Neural progenitor cell (in vitro differentiated cells): ENCODE measurements around the gene FAM110A. TPM values are rescaled to one million over a fixed set of nuclear protein-coding genes. Genes with fewer than 3 reads are reported as not detected.

Source experiments
- DNase-seq: peaks from one replicate; pipeline ENCODE4 v3.0.0-alpha.2; 2016; ENCODE audit warnings: low spot score
- H2AFZ ChIP-seq: fragments of 200-600 bp; sonication (generic); replicated peaks from 2 replicates; pipeline ENCODE4 v1.6.1; 2016; ENCODE audit warnings: antibody characterized with exemption
- H3F3A ChIP-seq: fragments of 200-600 bp; sonication (generic); 2 replicates; pipeline ENCODE4 v1.6.1; 2016; ENCODE audit warnings: antibody characterized with exemption, low read depth
- H3K27ac ChIP-seq: fragments of 200-600 bp; sonication (generic); 2 replicates; pipeline ENCODE4 v1.5.1; 2016; ENCODE audit warnings: mild to moderate bottlenecking
- H3K27me3 ChIP-seq: fragments of 200-600 bp; sonication (generic); 2 replicates; pipeline ENCODE4 v1.6.1; 2016; ENCODE audit warnings: mild to moderate bottlenecking, moderate library complexity
- H3K36me3 ChIP-seq: fragments of 200-600 bp; sonication (generic); 2 replicates; pipeline ENCODE4 v1.5.1; 2016
- H3K4me1 ChIP-seq: fragments of 200-600 bp; sonication (generic); 2 replicates; pipeline ENCODE4 v1.6.1; 2016; ENCODE audit warnings: mixed run types
- H3K4me2 ChIP-seq: fragments of 200-600 bp; sonication (generic); 2 replicates; pipeline ENCODE4 v1.6.1; 2016
- H3K4me3 ChIP-seq: fragments of 200-600 bp; sonication (generic); 2 replicates; pipeline ENCODE4 v1.5.1; 2016
- H3K79me2 ChIP-seq: fragments of 200-600 bp; sonication (generic); 2 replicates; pipeline ENCODE4 v1.6.1; 2016; ENCODE audit warnings: low read depth
- H3K9ac ChIP-seq: fragments of 200-600 bp; sonication (generic); 2 replicates; pipeline ENCODE4 v1.6.1; 2016
- H3K9me3 ChIP-seq: fragments of 200-600 bp; sonication (generic); 2 replicates; pipeline ENCODE4 v1.5.1; 2016; ENCODE audit warnings: low read depth
- H4K20me1 ChIP-seq: fragments of 200-600 bp; sonication (generic); 2 replicates; pipeline ENCODE4 v1.6.1; 2016; ENCODE audit warnings: low read depth
- H3K27ac Mint-ChIP-seq: 3 replicates; pipeline ENCODE4 v1.8.0; 2021; ENCODE audit warnings: mixed read lengths
- H3K27me3 Mint-ChIP-seq: 2 replicates; pipeline ENCODE4 v1.8.0; 2022; ENCODE audit warnings: low read depth, mild to moderate bottlenecking, inconsistent platforms, moderate library complexity, mixed read lengths; ENCODE audit not compliant: insufficient read depth
- H3K36me3 Mint-ChIP-seq: 3 replicates; pipeline ENCODE4 v1.8.0; 2021; ENCODE audit warnings: mixed read lengths
- H3K4me1 Mint-ChIP-seq: 3 replicates; pipeline ENCODE4 v1.8.0; 2021; ENCODE audit warnings: mixed read lengths
- H3K4me3 Mint-ChIP-seq: 3 replicates; pipeline ENCODE4 v1.8.0; 2021; ENCODE audit warnings: mild to moderate bottlenecking, moderate library complexity, mixed read lengths
- H3K9me3 Mint-ChIP-seq: 3 replicates; pipeline ENCODE4 v1.8.0; 2020; ENCODE audit warnings: mixed read lengths
- EZH2 ChIP-seq: fragments of 200-600 bp; sonication (generic); IDR thresholded peaks from 2 replicates; pipeline ENCODE4 v1.6.1; 2017; ENCODE audit warnings: antibody characterized with exemption, mild to moderate bottlenecking, moderate library complexity
- EZH2phosphoT487 ChIP-seq: fragments of 200-600 bp; sonication (generic); IDR thresholded peaks from 2 replicates; pipeline ENCODE4 v1.6.1; 2017; ENCODE audit warnings: antibody characterized with exemption
- total RNA-seq: library from RNA; depleted of rRNA; stranded (reverse); fragments of >200 nt; gene quantifications from 2 replicates; pipeline ENCODE4 v1.2.3, GENCODE V29; 2015; ENCODE audit warnings: low replicate concordance
- TF ChIP-seq, protein P1 (sequence below): fragments of 200-600 bp; sonication (generic); IDR thresholded peaks from 2 replicates; pipeline ENCODE4 v1.5.1; 2017; ENCODE audit warnings: antibody characterized with exemption, mild to moderate bottlenecking

Gene FAM110A
- total RNA-seq, 1 donor from 2014 or later = 2.9 TPM

DNA sequence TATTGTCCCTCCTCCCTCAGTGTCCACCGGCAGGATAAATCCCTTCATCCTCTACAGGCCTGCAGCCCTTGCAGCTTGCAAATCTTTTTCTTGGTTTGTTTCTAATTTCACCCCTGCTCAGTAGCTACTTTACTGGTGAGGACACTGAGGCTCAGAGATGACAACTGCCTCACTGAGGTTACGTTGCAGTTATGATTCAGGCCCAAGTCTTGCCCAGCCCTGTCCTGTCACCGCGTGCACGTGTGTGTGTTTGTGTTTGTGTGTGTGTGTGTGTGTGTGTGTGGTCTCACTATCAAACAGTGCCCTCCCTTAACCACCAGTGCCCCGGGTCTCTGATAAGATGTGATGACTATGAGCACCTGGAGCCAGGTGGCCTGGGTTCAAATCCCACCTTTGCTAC, 21.1 kb downstream of the FAM110A start:
- no peaks in the 10 kb centered on the region for H3K4me1 Mint-ChIP-seq
- Histone ChIP-seq H3K4me1 (no peaks in the 10 kb centered on the region), H3K9ac (no peak overlapping the region), H3K4me3 (no peak overlapping the region), H3K9me3 (no peaks in the 10 kb centered on the region), H3K4me2 (no peak overlapping the region), H2AFZ (no peak overlapping the region), H4K20me1 (peaks cover 3% of the 10 kb centered on the region), H3K27ac (no peak overlapping the region), H3K79me2 (no peaks in the 10 kb centered on the region), H3K27me3 (no peaks in the 10 kb centered on the region), H3K36me3 (no peaks in the 10 kb centered on the region), H3F3A (no peaks in the 10 kb centered on the region)
- no peak for DNase-seq
- no peak overlapping the region for H3K27ac Mint-ChIP-seq
- H3K27me3 Mint-ChIP-seq = peaks cover 4% of the 10 kb centered on the region
- H3K36me3 Mint-ChIP-seq = no peaks in the 10 kb centered on the region
- no peak for TF ChIP-seq EZH2phosphoT487
- TF ChIP-seq, protein P1, sequence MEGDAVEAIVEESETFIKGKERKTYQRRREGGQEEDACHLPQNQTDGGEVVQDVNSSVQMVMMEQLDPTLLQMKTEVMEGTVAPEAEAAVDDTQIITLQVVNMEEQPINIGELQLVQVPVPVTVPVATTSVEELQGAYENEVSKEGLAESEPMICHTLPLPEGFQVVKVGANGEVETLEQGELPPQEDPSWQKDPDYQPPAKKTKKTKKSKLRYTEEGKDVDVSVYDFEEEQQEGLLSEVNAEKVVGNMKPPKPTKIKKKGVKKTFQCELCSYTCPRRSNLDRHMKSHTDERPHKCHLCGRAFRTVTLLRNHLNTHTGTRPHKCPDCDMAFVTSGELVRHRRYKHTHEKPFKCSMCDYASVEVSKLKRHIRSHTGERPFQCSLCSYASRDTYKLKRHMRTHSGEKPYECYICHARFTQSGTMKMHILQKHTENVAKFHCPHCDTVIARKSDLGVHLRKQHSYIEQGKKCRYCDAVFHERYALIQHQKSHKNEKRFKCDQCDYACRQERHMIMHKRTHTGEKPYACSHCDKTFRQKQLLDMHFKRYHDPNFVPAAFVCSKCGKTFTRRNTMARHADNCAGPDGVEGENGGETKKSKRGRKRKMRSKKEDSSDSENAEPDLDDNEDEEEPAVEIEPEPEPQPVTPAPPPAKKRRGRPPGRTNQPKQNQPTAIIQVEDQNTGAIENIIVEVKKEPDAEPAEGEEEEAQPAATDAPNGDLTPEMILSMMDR = no peak
- H3K9me3 Mint-ChIP-seq = no peaks in the 10 kb centered on the region
- no peak overlapping the region for H3K4me3 Mint-ChIP-seq

DNA sequence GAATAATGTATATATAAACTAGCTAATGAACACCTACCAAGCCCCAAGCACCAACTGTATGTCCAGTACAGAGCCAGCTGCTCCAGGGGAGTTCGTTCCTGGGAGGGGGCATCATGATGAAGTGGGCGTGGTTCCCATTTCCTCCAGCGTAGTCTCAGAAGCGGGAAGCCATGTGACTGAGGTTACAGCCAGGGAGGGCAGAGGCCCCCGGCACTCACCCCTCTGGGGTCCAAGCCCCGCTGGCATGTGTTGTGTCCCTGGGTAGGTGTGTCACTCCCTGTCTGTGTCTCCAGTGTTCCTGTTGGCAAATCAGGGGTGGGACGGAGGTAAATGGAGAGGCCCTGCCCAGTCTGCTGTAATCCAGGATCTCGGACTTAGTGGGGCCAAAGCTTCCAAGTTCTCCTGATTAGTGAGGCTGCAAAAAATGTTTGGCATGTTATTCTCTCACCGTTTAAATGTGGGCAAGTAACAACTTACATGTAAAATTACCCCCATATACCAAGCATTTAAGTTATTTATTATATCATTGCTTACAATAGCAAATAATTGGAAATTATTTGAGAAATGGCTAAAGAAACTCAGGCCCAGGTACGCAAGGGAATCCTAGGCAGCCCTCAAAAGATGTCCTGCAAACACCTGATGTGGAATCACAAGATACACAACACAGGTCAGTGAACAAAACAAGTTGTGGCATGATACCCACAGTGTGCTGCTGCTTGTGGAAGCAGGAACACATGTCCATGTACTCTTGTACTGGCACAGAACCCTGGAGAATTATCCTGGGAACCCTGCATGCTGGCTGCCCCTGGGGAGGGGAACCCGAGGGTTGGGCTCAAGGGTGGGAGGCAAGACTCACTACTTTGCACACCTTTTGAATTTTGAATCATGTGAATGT, 22.2 kb downstream of the FAM110A start:
- Histone ChIP-seq H3K79me2 (no peaks in the 10 kb centered on the region), H3K9ac (no peak overlapping the region), H3K27me3 (no peaks in the 10 kb centered on the region), H2AFZ (no peak overlapping the region), H3K36me3 (no peaks in the 10 kb centered on the region), H3K4me2 (no peak overlapping the region), H4K20me1 (peaks cover 3% of the 10 kb centered on the region), H3K4me3 (no peak overlapping the region), H3F3A (no peaks in the 10 kb centered on the region), H3K9me3 (no peaks in the 10 kb centered on the region), H3K27ac (no peak overlapping the region), H3K4me1 (no peaks in the 10 kb centered on the region)
- TF ChIP-seq, protein P1 = no peak
- no peak for TF ChIP-seq EZH2
- no peak for TF ChIP-seq EZH2phosphoT487
- Mint-ChIP-seq H3K9me3 (no peaks in the 10 kb centered on the region), H3K4me3 (no peak overlapping the region), H3K36me3 (no peaks in the 10 kb centered on the region), H3K27ac (no peak overlapping the region), H3K27me3 (peaks cover 4% of the 10 kb centered on the region), H3K4me1 (no peaks in the 10 kb centered on the region)
- DNase-seq = no peak

DNA sequence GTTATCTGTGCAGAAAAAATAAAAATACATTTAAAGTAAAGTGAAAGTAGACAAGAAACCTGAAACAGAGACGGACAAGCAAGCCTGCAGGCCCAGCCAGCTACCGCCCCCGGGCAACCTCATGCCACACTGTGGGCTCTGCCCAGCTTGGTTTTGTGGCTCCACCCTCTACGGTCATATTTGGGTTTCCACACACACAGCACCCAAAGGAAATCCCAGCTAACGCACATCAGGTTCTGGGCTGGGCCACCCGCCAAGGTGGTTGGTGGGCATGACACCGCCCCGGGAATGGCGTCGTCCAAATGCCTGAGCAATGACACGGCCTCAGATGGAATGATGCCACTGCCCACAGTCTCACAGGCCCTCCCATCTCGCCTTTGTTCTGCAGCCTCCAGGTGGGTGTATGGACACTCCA, 22.9 kb downstream of the FAM110A start:
- Mint-ChIP-seq H3K27ac (no peak overlapping the region), H3K4me3 (no peak overlapping the region), H3K4me1 (no peaks in the 10 kb centered on the region), H3K36me3 (no peaks in the 10 kb centered on the region), H3K27me3 (peaks cover 7% of the 10 kb centered on the region), H3K9me3 (no peaks in the 10 kb centered on the region)
- H3F3A ChIP-seq = no peaks in the 10 kb centered on the region
- H3K4me2 ChIP-seq = no peak overlapping the region
- no peaks in the 10 kb centered on the region for H3K27me3 ChIP-seq
- TF ChIP-seq, protein P1 = no peak
- TF ChIP-seq EZH2phosphoT487 = no peak
- TF ChIP-seq EZH2 = no peak
- no peaks in the 10 kb centered on the region for H3K36me3 ChIP-seq
- H3K4me3 ChIP-seq = no peak overlapping the region
- no peaks in the 10 kb centered on the region for H3K4me1 ChIP-seq
- no peak for DNase-seq
- peaks cover 3% of the 10 kb centered on the region for H4K20me1 ChIP-seq
- H3K9me3 ChIP-seq = no peaks in the 10 kb centered on the region
- H3K27ac ChIP-seq = no peak overlapping the region
- H3K79me2 ChIP-seq = no peaks in the 10 kb centered on the region
- no peak overlapping the region for H2AFZ ChIP-seq
- H3K9ac ChIP-seq = no peak overlapping the region
